ENCODE results near the gene KIF4B. TPM values are rescaled to one million over a fixed set of nuclear protein-coding genes. Genes with fewer than 3 reads are reported as not detected.
A peak's percentile ranks its signal among the peaks of the same experiment; 100 is the strongest.
"Not testable (repeated sequence)": the region's sequence is repeated elsewhere in the genome, so short reads cannot be mapped to it uniquely, and the experiment has no call there.

Gene KIF4B
- polyA plus RNA-seq, 1 donor from 2014 or later, result not detected

GRCh38 chr5:154971501-154971900, 42.1 kb upstream of the KIF4B start:
- H3K9me2 ChIP-seq (ENCODE audit: insufficient read depth, low read length), result no peaks in the 10 kb centered on the region
- H3K36me3 ChIP-seq (ENCODE audit: insufficient read depth, low read length), result peaks cover 4% of the 10 kb centered on the region
- H3K27me3 ChIP-seq (ENCODE audit: insufficient read depth, low read depth, low read length), result no peaks in the 10 kb centered on the region
- no peak overlapping the region for H2AFZ ChIP-seq (ENCODE audit: low read depth, low read length)
- H3K9me3 ChIP-seq (ENCODE audit: low read length), result no peaks in the 10 kb centered on the region
- no peak overlapping the region for H3K4me3 ChIP-seq (ENCODE audit: low read length)
- H3K27ac ChIP-seq (ENCODE audit: low read length), result no peak overlapping the region
- H3F3A ChIP-seq (ENCODE audit: insufficient read depth, low read length, poor library complexity, severe bottlenecking), result peaks cover 5% of the 10 kb centered on the region
- no peak overlapping the region for H3K4me2 ChIP-seq (ENCODE audit: low read length)
- no peaks in the 10 kb centered on the region for H4K20me1 ChIP-seq (ENCODE audit: insufficient read depth)
- TF ChIP-seq POLR2AphosphoS5 (IDR thresholded peaks at IDR 0.05), result no peak
- no peak for TF ChIP-seq EZH2 (IDR thresholded peaks at IDR 0.05; ENCODE audit: borderline replicate concordance, insufficient read depth, low read length, poor library complexity, severe bottlenecking)
- TF ChIP-seq SMC3 (conservative IDR thresholded peaks at IDR 0.05; ENCODE audit: poor library complexity), result no peak
- no peak for TF ChIP-seq EP300 (conservative IDR thresholded peaks at IDR 0.05; ENCODE audit: poor library complexity, severe bottlenecking)
- TF ChIP-seq CTCF (IDR thresholded peaks at IDR 0.05; ENCODE audit: poor library complexity, severe bottlenecking), result no peak
- no peak for TF ChIP-seq RAD21 (conservative IDR thresholded peaks at IDR 0.05)
- TF ChIP-seq MXI1 (conservative IDR thresholded peaks at IDR 0.05; ENCODE audit: poor library complexity, severe bottlenecking), result no peak
- no peak for TF ChIP-seq TAF1 (IDR thresholded peaks at IDR 0.05; ENCODE audit: low read depth)
- no peak for TF ChIP-seq REST (IDR thresholded peaks at IDR 0.05; ENCODE audit: borderline replicate concordance)
- H3K79me2 ChIP-seq (replicated peaks; ENCODE audit: insufficient read depth, low read length), result no peaks in the 10 kb centered on the region
- no peak overlapping the region for H3K9ac ChIP-seq (ENCODE audit: low read length)

- TF ChIP-seq RAD21 (conservative IDR thresholded peaks at IDR 0.05), result peak; percentile 89
- peak; percentile 82 for TF ChIP-seq SMC3 (conservative IDR thresholded peaks at IDR 0.05; ENCODE audit: poor library complexity)
- TF ChIP-seq EP300 (conservative IDR thresholded peaks at IDR 0.05; ENCODE audit: poor library complexity, severe bottlenecking), result no peak
- TF ChIP-seq TAF1 (IDR thresholded peaks at IDR 0.05; ENCODE audit: low read depth), result no peak
- TF ChIP-seq CTCF (IDR thresholded peaks at IDR 0.05; ENCODE audit: poor library complexity, severe bottlenecking), result peak; percentile 80
- TF ChIP-seq REST (IDR thresholded peaks at IDR 0.05; ENCODE audit: borderline replicate concordance), result no peak
- no peak for TF ChIP-seq EZH2 (IDR thresholded peaks at IDR 0.05; ENCODE audit: borderline replicate concordance, insufficient read depth, low read length, poor library complexity, severe bottlenecking)
- no peak for TF ChIP-seq MXI1 (conservative IDR thresholded peaks at IDR 0.05; ENCODE audit: poor library complexity, severe bottlenecking)
- Histone ChIP-seq H2AFZ (ENCODE audit: low read depth, low read length) (no peak overlapping the region), H3K9ac (ENCODE audit: low read length) (no peak overlapping the region), H3K27me3 (ENCODE audit: insufficient read depth, low read depth, low read length) (no peaks in the 10 kb centered on the region), H4K20me1 (ENCODE audit: insufficient read depth) (no peaks in the 10 kb centered on the region), H3K4me2 (ENCODE audit: low read length) (no peak overlapping the region), H3F3A (ENCODE audit: insufficient read depth, low read length, poor library complexity, severe bottlenecking) (peaks cover 5% of the 10 kb centered on the region), H3K4me3 (ENCODE audit: low read length) (no peak overlapping the region), H3K36me3 (ENCODE audit: insufficient read depth, low read length) (no peaks in the 10 kb centered on the region), H3K27ac (ENCODE audit: low read length) (no peak overlapping the region), H3K79me2 (replicated peaks; ENCODE audit: insufficient read depth, low read length) (no peaks in the 10 kb centered on the region), H3K9me3 (ENCODE audit: low read length) (no peaks in the 10 kb centered on the region), H3K9me2 (ENCODE audit: insufficient read depth, low read length) (no peaks in the 10 kb centered on the region)
Measured at GRCh38 chr5:154972476-154973080, 41.0 kb upstream of the KIF4B start.

- H3F3A ChIP-seq (ENCODE audit: insufficient read depth, low read length, poor library complexity, severe bottlenecking); H3K27ac ChIP-seq (ENCODE audit: low read length); H3K9ac ChIP-seq (ENCODE audit: low read length); H3K36me3 ChIP-seq (ENCODE audit: insufficient read depth, low read length); H3K9me3 ChIP-seq (ENCODE audit: low read length); H2AFZ ChIP-seq (ENCODE audit: low read depth, low read length); H3K4me2 ChIP-seq (ENCODE audit: low read length); H3K9me2 ChIP-seq (ENCODE audit: insufficient read depth, low read length); H3K79me2 ChIP-seq (replicated peaks; ENCODE audit: insufficient read depth, low read length); H3K27me3 ChIP-seq (ENCODE audit: insufficient read depth, low read depth, low read length); H3K4me3 ChIP-seq (ENCODE audit: low read length); H4K20me1 ChIP-seq (ENCODE audit: insufficient read depth): not testable (repeated sequence)
Measured at GRCh38 chr5:154976082-154976481, 37.5 kb upstream of the KIF4B start.
